CD4-positive, alpha-beta T cell treated with Interleukin-17A for 4 hours (primary cell): ENCODE results near the gene MED25.

Experiments used
- DNase-seq: peaks from one replicate; pipeline ENCODE4 v3.0.0-alpha.2; 2020; ENCODE audit warnings: mixed read lengths

MED25 gene

GRCh38 chr19:49845414-49845813 is 27.3 kb downstream of the MED25 start:
- DNase-seq, result no peak

GRCh38 chr19:49846408-49846807 is 28.3 kb downstream of the MED25 start:
- no peak for DNase-seq

GRCh38 chr19:49847731-49848696 is 29.9 kb downstream of the MED25 start:
- DNase-seq, result peak; percentile 30

- DNase-seq, result no peak
Measured at GRCh38 chr19:49848938-49849337, 30.8 kb downstream of the MED25 start.

GRCh38 chr19:49849433-49850220 is 31.5 kb downstream of the MED25 start:
- no peak for DNase-seq

GRCh38 chr19:49850221-49850486 is 32.1 kb downstream of the MED25 start:
- no peak for DNase-seq

GRCh38 chr19:49850487-49851342 is 32.6 kb downstream of the MED25 start, which contains the start of gene PTOV1:
Gene PTOV1, plus strand, starts transcription at chr19:49851159.
- DNase-seq, result peak; percentile 92

GRCh38 chr19:49851456-49852259 is 33.6 kb downstream of the MED25 start:
- peak; percentile 58 for DNase-seq

- no peak for DNase-seq
Measured at GRCh38 chr19:49852631-49853126, 34.6 kb downstream of the MED25 start.

GRCh38 chr19:49853852-49854377 is 35.8 kb downstream of the MED25 start:
- DNase-seq, result no peak

- DNase-seq, result no peak
Measured at GRCh38 chr19:49854378-49855263, 36.5 kb downstream of the MED25 start.

GRCh38 chr19:49855277-49855675 is 37.2 kb downstream of the MED25 start:
- DNase-seq, result no peak

GRCh38 chr19:49855676-49856573 is 37.8 kb downstream of the MED25 start:
- DNase-seq, result no peak

GRCh38 chr19:49856574-49857021 is 38.5 kb downstream of the MED25 start:
- no peak for DNase-seq

- no peak for DNase-seq
Measured at GRCh38 chr19:49857061-49857837, 39.2 kb downstream of the MED25 start.

GRCh38 chr19:49857838-49858087 is 39.7 kb downstream of the MED25 start:
- DNase-seq, result no peak

GRCh38 chr19:49858088-49858985 is 40.2 kb downstream of the MED25 start:
- DNase-seq, result no peak
